H1 (cell line): ENCODE measurements around the gene CHST3. TPM values are rescaled to one million over a fixed set of nuclear protein-coding genes. Genes with fewer than 3 reads are reported as not detected.
A peak's percentile ranks its signal among the peaks of the same experiment; 100 is the strongest.

Source experiments
- CTCF ChIA-PET: fragments of 300-600 bp; sonication (Branson Sonifier 250); formaldehyde crosslinking; loops from one replicate; lab custom pipeline; 2021; ENCODE audit not compliant: partially characterized antibody; lab: Charles Lee
- POLR2A ChIA-PET: fragments of 300-600 bp; sonication (Branson Sonifier 250); formaldehyde crosslinking; loops from one replicate; lab custom pipeline; 2021; ENCODE audit warnings: inconsistent platforms; ENCODE audit not compliant: partially characterized antibody; lab: Charles Lee
- DNase-seq, 2 experiments: peaks; one replicate each; pipeline versions ENCODE4 v3.0.0 to v3.0.0-alpha.2; 2010 to 2022; ENCODE audit warnings: low spot score in 2 of 2, low read depth in 1 of 2, mixed read lengths in 1 of 2
- FAIRE-seq: peaks from 2 replicates; lab custom pipeline; 2011; peaks lifted over from hg19 to GRCh38; lab: Jason Lieb, UNC
- H2AFZ ChIP-seq: 2 replicates; pipeline ENCODE4 v1.8.1; 2012; ENCODE audit warnings: low read length, inconsistent platforms
- H2AK5ac ChIP-seq: 2 replicates; pipeline ENCODE4 v1.6.1; 2013; ENCODE audit warnings: low read depth, low read length
- H2BK120ac ChIP-seq: replicated peaks from 2 replicates; pipeline ENCODE3; 2013; ENCODE audit warnings: low read depth, low read length, inconsistent platforms
- H2BK12ac ChIP-seq: 2 replicates; pipeline ENCODE4 v1.6.1; 2013; ENCODE audit warnings: low read depth, low read length
- H2BK15ac ChIP-seq: 2 replicates; pipeline ENCODE4 v1.6.1; 2013; ENCODE audit warnings: low read length
- H2BK20ac ChIP-seq: 2 replicates; pipeline ENCODE4 v1.6.1; 2013; ENCODE audit warnings: low read length
- H2BK5ac ChIP-seq: 2 replicates; pipeline ENCODE4 v1.6.1; 2013; ENCODE audit warnings: low read depth, low read length
- H3K14ac ChIP-seq: 2 replicates; pipeline ENCODE4 v1.6.1; 2013; ENCODE audit warnings: inconsistent platforms; ENCODE audit not compliant: insufficient read length
- H3K18ac ChIP-seq: 2 replicates; pipeline ENCODE4 v1.6.1; 2013; ENCODE audit warnings: low read length; ENCODE audit errors: extremely low read depth
- H3K23ac ChIP-seq: 2 replicates; pipeline ENCODE4 v1.6.1; 2013; ENCODE audit warnings: inconsistent platforms; ENCODE audit not compliant: insufficient read length
- H3K23me2 ChIP-seq: 2 replicates; pipeline ENCODE4 v1.6.1; 2013; ENCODE audit warnings: low read depth, low read length
- H3K27ac ChIP-seq: 2 replicates; pipeline ENCODE4 v1.6.1; 2011; ENCODE audit warnings: low read depth, low read length, inconsistent platforms
- H3K27me3 ChIP-seq, 4 experiments: replicated peaks in 1 of 4; 1 replicate in 1 of 4; 2 replicates in 3 of 4; pipeline versions ENCODE4 v1.6.1 to v1.8.1; 2011 to 2013; ENCODE audit warnings: low read length in 3 of 4, mild to moderate bottlenecking in 3 of 4, inconsistent platforms in 2 of 4, mixed read lengths in 2 of 4, moderate library complexity in 1 of 4; ENCODE audit not compliant: control insufficient read depth in 3 of 4, insufficient read depth in 3 of 4; ENCODE audit errors: extremely low read depth in 1 of 4
- H3K36me3 ChIP-seq, 4 experiments: 2 replicates each; pipeline versions ENCODE4 v1.6.1 to v1.8.1; 2011 to 2013; ENCODE audit warnings: mild to moderate bottlenecking in 4 of 4, low read length in 3 of 4, moderate library complexity in 2 of 4, control low read depth in 1 of 4, inconsistent platforms in 1 of 4; ENCODE audit not compliant: insufficient read depth in 4 of 4, control insufficient read depth in 2 of 4
- H3K4ac ChIP-seq: replicated peaks from 2 replicates; pipeline ENCODE3; 2013; ENCODE audit warnings: low read length, low read depth, mixed read lengths, inconsistent platforms; ENCODE audit not compliant: insufficient read length
- H3K4me1 ChIP-seq, 4 experiments: replicated peaks in 1 of 4; 1 replicate in 1 of 4; 2 replicates in 3 of 4; pipeline versions ENCODE4 v1.6.1 to v1.8.1; 2011 to 2013; ENCODE audit warnings: low read length in 3 of 4, inconsistent platforms in 2 of 4, mixed read lengths in 1 of 4; ENCODE audit not compliant: insufficient read depth in 4 of 4, control insufficient read depth in 3 of 4
- H3K4me2 ChIP-seq, 2 experiments: 2 replicates each; pipeline versions ENCODE4 v1.6.1 to v1.8.1; 2011 to 2013; ENCODE audit warnings: low read depth in 2 of 2, low read length in 2 of 2, control low read depth in 1 of 2, inconsistent platforms in 1 of 2, mild to moderate bottlenecking in 1 of 2; ENCODE audit not compliant: insufficient read depth in 1 of 2
- H3K4me3 ChIP-seq, 4 experiments: fragments of 200-600, 300-600 bp in 1 of 4; sonication (generic), shearing (Covaris generic), sonication (Bioruptor Twin) in 1 of 4; 2 replicates each; pipeline versions ENCODE4 v1.5.1 to v1.8.1; 2011 to 2016; ENCODE audit warnings: low read length in 4 of 4, low read depth in 3 of 4, control low read depth in 2 of 4, inconsistent platforms in 2 of 4, mild to moderate bottlenecking in 2 of 4, mixed read lengths in 1 of 4, moderate library complexity in 1 of 4; ENCODE audit not compliant: insufficient read depth in 2 of 4; ENCODE audit errors: extremely low read depth in 1 of 4
- H3K56ac ChIP-seq: replicated peaks from 2 replicates; pipeline ENCODE3; 2013; ENCODE audit warnings: low read depth, mild to moderate bottlenecking, mixed read lengths, low read length, inconsistent platforms; ENCODE audit not compliant: insufficient read length
- H3K79me1 ChIP-seq: 2 replicates; pipeline ENCODE4 v1.6.1; 2013; ENCODE audit warnings: low read depth, low read length, control low read depth
- H3K79me2 ChIP-seq, 2 experiments: 2 replicates each; pipeline versions ENCODE4 v1.6.1 to v1.8.1; 2012 to 2013; ENCODE audit warnings: low read length in 2 of 2, mild to moderate bottlenecking in 2 of 2, inconsistent platforms in 1 of 2; ENCODE audit not compliant: insufficient read depth in 2 of 2, control insufficient read depth in 1 of 2
- H3K9ac ChIP-seq, 4 experiments: replicated peaks in 1 of 4; 1 replicate in 1 of 4; 2 replicates in 3 of 4; pipeline versions ENCODE4 v1.6.1 to v1.8.1; 2011 to 2013; ENCODE audit warnings: low read depth in 3 of 4, low read length in 3 of 4, control low read depth in 2 of 4, mild to moderate bottlenecking in 2 of 4, moderate library complexity in 2 of 4, inconsistent platforms in 1 of 4; ENCODE audit errors: extremely low read depth in 1 of 4
- H3K9me3 ChIP-seq, 2 experiments: 2 replicates each; pipeline versions ENCODE4 v1.6.1 to v1.8.1; 2012 to 2013; ENCODE audit warnings: mild to moderate bottlenecking in 2 of 2, moderate library complexity in 2 of 2, control low read depth in 1 of 2, inconsistent platforms in 1 of 2, low read depth in 1 of 2, low read length in 1 of 2, mixed read lengths in 1 of 2; ENCODE audit not compliant: insufficient read depth in 2 of 2
- H4K20me1 ChIP-seq, 2 experiments: replicated peaks in 1 of 2; 2 replicates each; pipeline versions ENCODE3 to v1.8.1; 2011 to 2013; ENCODE audit warnings: inconsistent platforms in 2 of 2, low read length in 2 of 2, mild to moderate bottlenecking in 1 of 2; ENCODE audit not compliant: insufficient read depth in 2 of 2, control insufficient read depth in 1 of 2
- H4K5ac ChIP-seq: 2 replicates; pipeline ENCODE4 v1.6.1; 2013; ENCODE audit warnings: low read length, low read depth, mixed read lengths, inconsistent platforms; ENCODE audit not compliant: insufficient read length
- H4K8ac ChIP-seq: 2 replicates; pipeline ENCODE4 v1.8.0; 2013; ENCODE audit warnings: mild to moderate bottlenecking, moderate library complexity, low read length, inconsistent platforms; ENCODE audit not compliant: insufficient read depth; ENCODE audit errors: extremely low read depth
- H4K91ac ChIP-seq: replicated peaks from 2 replicates; pipeline ENCODE3; 2013; ENCODE audit warnings: low read length, mixed read lengths, inconsistent platforms; ENCODE audit not compliant: insufficient read length
- CTBP2 ChIP-seq: IDR thresholded peaks from 2 replicates; pipeline ENCODE4 v1.7.0; 2011; ENCODE audit warnings: borderline replicate concordance, mild to moderate bottlenecking, moderate library complexity, mixed read lengths, low read length; ENCODE audit not compliant: insufficient read depth, insufficient read length
- KDM4A ChIP-seq: IDR thresholded peaks from one replicate; pipeline ENCODE4 v1.7.1; 2012; ENCODE audit warnings: low read depth, mild to moderate bottlenecking, moderate library complexity, low read length, inconsistent platforms; ENCODE audit not compliant: severe bottlenecking
- SIN3A ChIP-seq, 2 experiments: IDR thresholded peaks in 1 of 2; conservative IDR thresholded peaks in 1 of 2; 2 replicates each; pipeline ENCODE4 v1.6.1; 2011 to 2012; ENCODE audit warnings: low read length in 2 of 2, improper control_type of control experiment in 1 of 2, low read depth in 1 of 2, mild to moderate bottlenecking in 1 of 2
- TBP ChIP-seq: IDR thresholded peaks from 2 replicates; pipeline ENCODE4 v1.6.1; 2011; ENCODE audit warnings: low read depth, low read length, improper control_type of control experiment
- TCF12 ChIP-seq: IDR thresholded peaks from 2 replicates; pipeline ENCODE4 v1.6.1; 2011; ENCODE audit warnings: low read depth, mild to moderate bottlenecking, low read length
- WGBS, 2 experiments: shearing (Covaris generic) in 1 of 2; methylation state at CpG; one replicate each; pipeline versions ENCODE4 v1.1.6 to v1.1.7; 2013 to 2015; ENCODE audit warnings: low lambda C conversion rate in 2 of 2, mixed read lengths in 2 of 2, inconsistent platforms in 1 of 2, low coverage in 1 of 2, missing lambda C conversion rate in 1 of 2; ENCODE audit not compliant: insufficient replicate concordance in 2 of 2, insufficient coverage in 1 of 2, insufficient read length in 1 of 2; ENCODE audit errors: extremely low coverage in 1 of 2, missing lambda C conversion rate in 1 of 2; 5-methylcytosine and 5-hydroxymethylcytosine counted together
- long read RNA-seq, 2 experiments: library from RNA in 1 of 2; library from capped mRNA in 1 of 2; stranded (forward); transcript quantifications; one replicate each; pipeline ENCODE4 v2.0.0, GENCODE V29; 2021; ENCODE audit warnings: inconsistent platforms in 1 of 2
- polyA minus RNA-seq, 3 experiments: library from RNA; depleted of rRNA, polyadenylated mRNA; stranded (reverse); fragments of >200 nt; gene quantifications; 1 replicate in 2 of 3; 2 replicates in 1 of 3; pipeline ENCODE4 v1.2.3, GENCODE V29; 2011
- polyA plus RNA-seq, 7 experiments: library from polyadenylated mRNA; depleted of rRNA in 3 of 7; stranded (reverse) in 5 of 7; unstranded in 2 of 7; fragments of >200 nt in 5 of 7; fragments of 200-250 nt in 2 of 7; gene quantifications; 1 replicate in 5 of 7; 2 replicates in 1 of 7; 4 replicates in 1 of 7; pipeline versions ENCODE4 v1.2.1 to v1.2.3, GENCODE V29; 2011 to 2013; ENCODE audit warnings: missing spikeins in 2 of 7, mixed read lengths in 2 of 7
- total RNA-seq: library from RNA; stranded (reverse); fragmentation: NEBNext Ultra II Directional; extraction: Animal tissue kit (Norgen Biotek cat#: 25700); gene quantifications from 2 replicates; pipeline ENCODE4 v1.2.1, GENCODE V29; 2021
- TF ChIP-seq, protein P1 (sequence below): IDR thresholded peaks from 2 replicates; pipeline ENCODE4 v1.6.1; 2012; ENCODE audit warnings: inconsistent platforms

CHST3 gene, protein sequence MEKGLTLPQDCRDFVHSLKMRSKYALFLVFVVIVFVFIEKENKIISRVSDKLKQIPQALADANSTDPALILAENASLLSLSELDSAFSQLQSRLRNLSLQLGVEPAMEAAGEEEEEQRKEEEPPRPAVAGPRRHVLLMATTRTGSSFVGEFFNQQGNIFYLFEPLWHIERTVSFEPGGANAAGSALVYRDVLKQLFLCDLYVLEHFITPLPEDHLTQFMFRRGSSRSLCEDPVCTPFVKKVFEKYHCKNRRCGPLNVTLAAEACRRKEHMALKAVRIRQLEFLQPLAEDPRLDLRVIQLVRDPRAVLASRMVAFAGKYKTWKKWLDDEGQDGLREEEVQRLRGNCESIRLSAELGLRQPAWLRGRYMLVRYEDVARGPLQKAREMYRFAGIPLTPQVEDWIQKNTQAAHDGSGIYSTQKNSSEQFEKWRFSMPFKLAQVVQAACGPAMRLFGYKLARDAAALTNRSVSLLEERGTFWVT
- total RNA-seq, result 5.7 and 5.8 TPM in 2 replicates
- 2.0 and 2.4 TPM in 2 replicates for polyA plus RNA-seq (2011; rRNA removed)
- 2.0 TPM for polyA plus RNA-seq (2011; cell fraction: cytosol; rRNA removed)
- 2.8 TPM for polyA plus RNA-seq (2011; cell fraction: nucleus; rRNA removed)
- 2.5 to 3.3 TPM (median 2.9 TPM) in 4 replicates for polyA plus RNA-seq (2012, experiment 1 of 2)
- 2.1 TPM for polyA plus RNA-seq (2012, experiment 2 of 2)
- polyA plus RNA-seq (2013, experiment 1 of 2), result 3.7 TPM
- polyA plus RNA-seq (2013, experiment 2 of 2), result 4.5 TPM
- 3.9 and 5.0 TPM in 2 replicates for polyA minus RNA-seq (2011; rRNA and poly(A)+ RNA removed)
- 3.6 TPM for polyA minus RNA-seq (2011; cell fraction: cytosol; rRNA and poly(A)+ RNA removed)
- 4.4 TPM for polyA minus RNA-seq (2011; cell fraction: nucleus; rRNA and poly(A)+ RNA removed)
- long read RNA-seq, experiment 1, partial matches to known transcripts, result 0 of 1 reads
- long read RNA-seq, experiment 1, other reads (novel, unspliced or antisense), result 1 of 1 reads
- long read RNA-seq, experiment 2, result 0 reads

DNA sequence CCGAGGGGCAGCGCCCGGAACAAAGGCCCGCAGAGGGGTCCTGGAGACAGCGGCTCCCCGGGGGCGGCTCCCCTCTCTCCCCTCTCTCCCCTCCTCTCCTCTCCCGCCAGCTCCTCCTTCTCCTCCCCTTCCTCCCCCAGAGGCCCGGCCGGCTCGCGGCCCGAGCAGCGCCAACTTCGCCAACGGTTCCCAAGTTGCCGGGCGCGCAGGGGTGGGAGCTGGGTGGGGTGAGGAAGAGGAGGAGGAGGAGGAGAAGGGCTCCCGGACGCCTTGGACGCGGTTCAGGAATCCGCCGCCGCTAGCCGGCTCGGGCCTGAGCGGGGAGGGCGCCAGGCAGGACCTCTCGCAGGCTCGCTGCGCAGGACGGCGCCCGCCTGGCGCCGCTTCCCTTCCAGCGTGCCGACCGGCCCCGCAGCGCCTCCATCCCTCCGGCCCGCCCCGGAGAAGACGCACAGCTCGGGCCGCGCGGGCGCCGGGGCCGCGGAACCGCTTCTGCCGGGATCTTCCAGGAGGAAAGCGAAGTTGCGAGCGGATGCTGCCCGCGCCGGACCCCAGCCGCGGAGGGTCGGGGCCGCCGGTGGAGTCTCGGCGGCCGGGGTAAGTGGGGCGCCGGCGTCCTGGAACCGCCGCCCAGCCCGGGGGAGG, at the start of gene CHST3:
CHST3 (plus strand) TSS at position 298 of the 645 bp plus-strand sequence. CDS start 41,448 bp downstream, outside the sequence.
- Histone ChIP-seq H3K18ac (peak within 1 kb of the TSS; percentile 93), H2BK15ac (peak within 1 kb of the TSS; percentile 88), H3K79me2 (no peaks in the 10 kb centered on the region), H2BK20ac (peak within 1 kb of the TSS; percentile 90; the same call in 1 of the 2 replicates), H3K9ac (peak within 1 kb of the TSS; percentile 43 to 83 (median 69)), H2AFZ (peak within 1 kb of the TSS; percentile 75), H3K27ac (no peak within 1 kb of the TSS), H3K4me3 (peak within 1 kb of the TSS; percentile 60 to 97 (median 70)), H3K79me1 (no peaks in the 10 kb centered on the region; the same call in 1 of the 2 replicates), H2BK5ac (peak within 1 kb of the TSS; percentile 78; the same call in 1 of the 2 replicates), H3K27me3 (peaks cover 3 to 50% (median 35%) of the 10 kb centered on the region in 4 experiments), H4K5ac (peak within 1 kb of the TSS; percentile 57), H3K4ac (peak within 1 kb of the TSS; percentile 57), H3K14ac (no peak within 1 kb of the TSS), H3K23me2 (peaks cover 17% of the 10 kb centered on the region), H4K8ac (peak within 1 kb of the TSS; percentile 94), H2BK12ac (peak within 1 kb of the TSS; percentile 96), H3K4me2 (peak within 1 kb of the TSS; percentile 97 to 99), H3K9me3 (no peaks in the 10 kb centered on the region), H2AK5ac (no peak within 1 kb of the TSS), H4K20me1 (peaks cover 0 to 3% of the 10 kb centered on the region in 2 experiments), H3K4me1 (peaks cover 2 to 10% (median 7%) of the 10 kb centered on the region in 4 experiments; a peak in 4 of 7 replicates), H4K91ac (peak within 1 kb of the TSS; percentile 91), H2BK120ac (peak within 1 kb of the TSS; percentile 99), H3K36me3 (no peaks in the 10 kb centered on the region), H3K23ac (no peak within 1 kb of the TSS), H3K56ac (peak within 1 kb of the TSS; percentile 77)
- DNase-seq (peak in 1 of 2 experiments; percentile 78), FAIRE-seq (no peak)
- CTCF ChIA-PET, result interaction anchor here (0.6 to 4.1 kb wide), 3 partner anchors 8 to 84 kb away, joined by 3 to 26 read pairs (median 5); no protein-coding TSS in a partner anchor
- 9% methylated on average over 9 of the region's 77 CpGs; no CpG with 5 or more reads in 1 of the 2 experiments for WGBS, 2 experiments
- POLR2A ChIA-PET, result interaction anchor here (0.8 to 2.0 kb wide), 6 partner anchors 10 to 356 kb away, joined by 3 to 8 read pairs (median 4); no protein-coding TSS in a partner anchor
- TF ChIP-seq, protein P1, sequence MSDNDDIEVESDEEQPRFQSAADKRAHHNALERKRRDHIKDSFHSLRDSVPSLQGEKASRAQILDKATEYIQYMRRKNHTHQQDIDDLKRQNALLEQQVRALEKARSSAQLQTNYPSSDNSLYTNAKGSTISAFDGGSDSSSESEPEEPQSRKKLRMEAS, result peak; percentile 7; the same call in 1 of the 2 replicates
- TF ChIP-seq TBP (0 out of 2 replicates have a peak, but pooled peaks have one; percentile 3), TCF12 (no peak), KDM4A (peak; percentile 73), SIN3A (conservative IDR thresholded peaks at IDR 0.05 in 1 of 2, IDR thresholded peaks at IDR 0.05 in 1 of 2; ENCODE audit: low read depth in 1 of 2, low read length in 2 of 2) (0 out of 4 replicates have a peak, but pooled peaks of 1 of the 2 experiments have one; percentile 13), CTBP2 (no peak)
